Suprapubic skin (tissue), 4 donors: ENCODE data around the gene KAZN. TPM values are rescaled to one million over a fixed set of nuclear protein-coding genes. Genes with fewer than 3 reads are reported as not detected.

Experiments used
- DNase-seq, 2 donors: peaks; one replicate each; pipeline ENCODE4 v3.0.0-alpha.2; 2019; ENCODE audit warnings: low spot score in 2 of 2
- H3K27ac ChIP-seq: fragments of 200-600 bp; sonication (generic); one replicate; pipeline ENCODE4 v1.5.1; 2019
- H3K27me3 ChIP-seq: fragments of 200-600 bp; sonication (generic); one replicate; pipeline ENCODE4 v1.5.1; 2019
- H3K36me3 ChIP-seq: fragments of 200-600 bp; sonication (generic); one replicate; pipeline ENCODE4 v1.5.1; 2019
- H3K4me1 ChIP-seq: fragments of 200-600 bp; sonication (generic); one replicate; pipeline ENCODE4 v1.5.1; 2019
- H3K4me3 ChIP-seq: fragments of 200-600 bp; sonication (generic); one replicate; pipeline ENCODE4 v1.5.1; 2019; ENCODE audit warnings: mild to moderate bottlenecking
- H3K9me3 ChIP-seq: fragments of 200-600 bp; sonication (generic); one replicate; pipeline ENCODE4 v1.5.1; 2019
- EP300 ChIP-seq: sonication (generic); formaldehyde crosslinking; IDR thresholded peaks from one replicate; pipeline ENCODE4 v1.6.1; 2017; ENCODE audit warnings: antibody characterized with exemption
- POLR2A ChIP-seq, 2 donors: fragments of 450-650 bp; IDR thresholded peaks; one replicate each; pipeline ENCODE4 v1.6.1; 2017; ENCODE audit warnings: antibody characterized with exemption in 2 of 2, mild to moderate bottlenecking in 2 of 2, moderate library complexity in 2 of 2
- POLR2AphosphoS5 ChIP-seq, 3 donors: sonication (generic); formaldehyde crosslinking; IDR thresholded peaks; one replicate each; pipeline ENCODE4 v1.6.1; 2017; ENCODE audit warnings: antibody characterized with exemption in 3 of 3
- WGBS: methylation state at CpG from one replicate; pipeline ENCODE4 v1.1.5; 2018; 5-methylcytosine and 5-hydroxymethylcytosine counted together
- total RNA-seq, 4 donors: library from RNA; depleted of rRNA; stranded (reverse); fragments of >200 nt; gene quantifications; one replicate each; pipeline ENCODE4 v1.1.0, GENCODE V29; 2016
- TF ChIP-seq, protein P1 (sequence below), 2 donors: fragments of 200-600 bp in 1 of 2; fragments of 450-650 bp in 1 of 2; sonication (generic) in 1 of 2; IDR thresholded peaks; one replicate each; pipeline ENCODE4 v1.5.1; 2016 to 2019; ENCODE audit warnings: antibody characterized with exemption in 2 of 2, mild to moderate bottlenecking in 1 of 2, moderate library complexity in 1 of 2

KAZN gene
- total RNA-seq, 4 donors from 2014 or later, result 29.2 to 37.5 (median 31.7) TPM

DNA sequence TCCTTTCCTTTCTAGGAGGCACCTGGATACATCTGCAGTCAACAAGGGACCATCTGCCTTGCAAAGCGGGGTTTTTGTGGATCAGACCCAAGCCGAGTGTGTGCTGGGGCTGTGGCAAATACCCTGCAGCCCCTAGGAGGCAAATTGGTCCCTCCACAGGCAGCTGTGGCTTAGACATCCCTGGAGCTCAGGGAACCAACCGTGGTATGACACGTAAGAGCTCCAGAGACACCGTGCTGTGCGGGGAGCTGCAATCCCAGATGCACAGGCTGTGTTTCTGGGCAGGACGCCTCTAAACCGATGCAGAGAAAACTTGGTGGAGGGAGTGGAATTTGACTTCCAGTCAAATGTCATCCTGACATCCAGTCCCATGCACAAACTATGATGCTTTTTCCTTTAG is 141.5 kb downstream of the KAZN start:
- WGBS, result 73% methylated on average over 7 of the region's 8 CpGs
- H3K36me3 ChIP-seq, result no peaks in the 10 kb centered on the region
- H3K27ac ChIP-seq, result no peak overlapping the region
- peaks cover 9% of the 10 kb centered on the region for H3K27me3 ChIP-seq
- DNase-seq, result no peak
- H3K4me1 ChIP-seq, result peaks cover 24% of the 10 kb centered on the region
- TF ChIP-seq EP300, result no peak
- TF ChIP-seq, protein P1, sequence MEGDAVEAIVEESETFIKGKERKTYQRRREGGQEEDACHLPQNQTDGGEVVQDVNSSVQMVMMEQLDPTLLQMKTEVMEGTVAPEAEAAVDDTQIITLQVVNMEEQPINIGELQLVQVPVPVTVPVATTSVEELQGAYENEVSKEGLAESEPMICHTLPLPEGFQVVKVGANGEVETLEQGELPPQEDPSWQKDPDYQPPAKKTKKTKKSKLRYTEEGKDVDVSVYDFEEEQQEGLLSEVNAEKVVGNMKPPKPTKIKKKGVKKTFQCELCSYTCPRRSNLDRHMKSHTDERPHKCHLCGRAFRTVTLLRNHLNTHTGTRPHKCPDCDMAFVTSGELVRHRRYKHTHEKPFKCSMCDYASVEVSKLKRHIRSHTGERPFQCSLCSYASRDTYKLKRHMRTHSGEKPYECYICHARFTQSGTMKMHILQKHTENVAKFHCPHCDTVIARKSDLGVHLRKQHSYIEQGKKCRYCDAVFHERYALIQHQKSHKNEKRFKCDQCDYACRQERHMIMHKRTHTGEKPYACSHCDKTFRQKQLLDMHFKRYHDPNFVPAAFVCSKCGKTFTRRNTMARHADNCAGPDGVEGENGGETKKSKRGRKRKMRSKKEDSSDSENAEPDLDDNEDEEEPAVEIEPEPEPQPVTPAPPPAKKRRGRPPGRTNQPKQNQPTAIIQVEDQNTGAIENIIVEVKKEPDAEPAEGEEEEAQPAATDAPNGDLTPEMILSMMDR (IDR thresholded peaks at IDR 0.05), result no peak
- TF ChIP-seq POLR2A (IDR thresholded peaks at IDR 0.05), result no peak
- no peak for TF ChIP-seq POLR2AphosphoS5 (IDR thresholded peaks at IDR 0.05)
- H3K9me3 ChIP-seq, result no peaks in the 10 kb centered on the region
- H3K4me3 ChIP-seq, result no peak overlapping the region

DNA sequence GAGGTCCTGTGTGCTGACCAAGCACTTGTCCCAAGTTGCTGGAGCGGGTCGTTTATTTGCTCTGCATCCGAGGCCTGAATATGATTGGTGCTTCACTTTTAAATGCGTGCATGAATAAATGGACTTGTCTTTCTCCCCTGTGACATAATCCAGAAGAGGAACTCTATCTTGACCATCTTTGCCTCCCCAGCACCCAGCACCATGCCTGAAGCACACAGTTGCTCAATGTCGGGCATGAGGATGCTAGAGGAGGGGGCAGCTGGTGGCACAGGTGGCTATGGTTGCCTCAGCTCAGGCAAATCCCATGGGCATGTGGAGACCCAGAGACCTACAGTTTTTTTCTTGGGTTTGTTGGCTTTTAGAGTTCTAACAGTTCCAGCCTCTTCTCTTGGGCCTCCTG is 142.6 kb downstream of the KAZN start:
- Histone ChIP-seq H3K36me3 (no peaks in the 10 kb centered on the region), H3K4me3 (no peak overlapping the region), H3K27me3 (peaks cover 9% of the 10 kb centered on the region), H3K9me3 (no peaks in the 10 kb centered on the region), H3K27ac (no peak overlapping the region), H3K4me1 (peaks cover 24% of the 10 kb centered on the region)
- WGBS, result 98% methylated on average over 5 of the region's 5 CpGs
- TF ChIP-seq, protein P1 (IDR thresholded peaks at IDR 0.05), result no peak
- no peak for TF ChIP-seq POLR2AphosphoS5 (IDR thresholded peaks at IDR 0.05)
- TF ChIP-seq EP300, result no peak
- TF ChIP-seq POLR2A (IDR thresholded peaks at IDR 0.05), result no peak
- no peak for DNase-seq

DNA sequence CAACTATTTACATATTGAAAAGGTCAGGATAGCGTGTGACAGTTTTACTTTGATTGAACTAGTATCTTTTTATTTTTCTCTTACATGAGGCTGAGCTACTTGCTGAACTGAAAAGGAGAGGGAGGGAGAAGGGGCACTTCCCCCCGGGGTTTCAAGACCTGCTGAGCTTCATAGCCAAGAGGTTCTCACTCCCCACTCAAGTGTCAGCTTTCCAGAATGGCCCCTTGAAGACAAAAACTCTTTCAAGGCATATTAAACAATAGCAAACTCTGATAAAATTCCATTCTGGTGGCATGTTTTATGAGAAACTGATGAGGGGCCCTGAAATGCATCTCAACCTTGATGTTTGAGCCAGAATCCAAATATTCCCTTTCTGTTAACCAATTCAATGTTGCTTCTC is 143.0 kb downstream of the KAZN start:
- no peaks in the 10 kb centered on the region for H3K36me3 ChIP-seq
- 68% methylated on average over 2 of the region's 2 CpGs for WGBS
- TF ChIP-seq, protein P1 (IDR thresholded peaks at IDR 0.05), result no peak
- TF ChIP-seq EP300 (no peak), POLR2AphosphoS5 (IDR thresholded peaks at IDR 0.05) (no peak), POLR2A (IDR thresholded peaks at IDR 0.05) (no peak)
- H3K27me3 ChIP-seq, result peaks cover 9% of the 10 kb centered on the region
- peaks cover 24% of the 10 kb centered on the region for H3K4me1 ChIP-seq
- no peaks in the 10 kb centered on the region for H3K9me3 ChIP-seq
- no peak overlapping the region for H3K4me3 ChIP-seq
- DNase-seq, result no peak
- H3K27ac ChIP-seq, result peak overlapping the region; percentile 49

DNA sequence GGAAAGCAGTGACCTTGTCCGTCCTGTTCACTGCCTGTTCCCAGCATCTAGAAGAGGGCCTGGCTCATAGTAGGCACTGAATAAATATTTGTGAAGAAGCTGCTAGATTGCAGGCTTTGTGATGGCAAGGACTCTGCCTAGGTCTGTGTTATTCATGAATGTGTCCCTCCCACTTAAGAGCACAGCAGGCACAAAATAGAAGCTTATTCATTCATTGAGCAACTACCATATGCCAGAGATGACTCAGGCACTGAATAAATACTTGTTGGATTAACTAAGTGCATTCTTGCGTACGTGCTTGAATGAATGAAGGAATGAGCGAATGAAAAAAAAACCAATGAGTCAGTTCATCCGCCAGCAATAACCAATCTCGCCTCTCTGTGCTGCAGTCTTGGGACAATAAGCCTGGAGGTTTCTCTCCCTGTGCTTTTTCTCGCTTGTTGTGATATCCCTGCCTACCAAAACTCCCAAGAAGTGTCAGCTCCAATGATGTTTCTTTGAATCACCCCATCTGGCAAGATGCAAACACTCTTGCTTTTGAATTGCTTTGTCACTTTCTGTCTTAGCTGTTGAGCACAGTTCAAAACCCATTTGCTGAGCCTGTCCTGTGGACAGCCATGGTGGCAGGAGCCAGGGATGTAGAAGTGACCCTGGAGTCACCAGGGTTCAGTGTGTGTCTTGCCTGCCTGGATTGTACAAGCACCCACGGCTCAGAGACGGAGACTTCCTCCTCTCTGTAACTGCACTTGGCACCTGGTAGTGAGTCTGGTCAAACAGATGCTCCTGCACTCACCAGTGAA is 143.9 kb downstream of the KAZN start:
- 40% methylated on average over 9 of the region's 9 CpGs for WGBS
- no peaks in the 10 kb centered on the region for H3K9me3 ChIP-seq
- H3K4me1 ChIP-seq, result peaks cover 24% of the 10 kb centered on the region
- peak overlapping the region; percentile 49 for H3K27ac ChIP-seq
- TF ChIP-seq POLR2AphosphoS5 (IDR thresholded peaks at IDR 0.05) (peak in 2 of 3 donors; percentile 20 to 75), EP300 (no peak)
- DNase-seq, result no peak
- H3K36me3 ChIP-seq, result no peaks in the 10 kb centered on the region
- H3K4me3 ChIP-seq, result no peak overlapping the region
- H3K27me3 ChIP-seq, result peaks cover 9% of the 10 kb centered on the region

DNA sequence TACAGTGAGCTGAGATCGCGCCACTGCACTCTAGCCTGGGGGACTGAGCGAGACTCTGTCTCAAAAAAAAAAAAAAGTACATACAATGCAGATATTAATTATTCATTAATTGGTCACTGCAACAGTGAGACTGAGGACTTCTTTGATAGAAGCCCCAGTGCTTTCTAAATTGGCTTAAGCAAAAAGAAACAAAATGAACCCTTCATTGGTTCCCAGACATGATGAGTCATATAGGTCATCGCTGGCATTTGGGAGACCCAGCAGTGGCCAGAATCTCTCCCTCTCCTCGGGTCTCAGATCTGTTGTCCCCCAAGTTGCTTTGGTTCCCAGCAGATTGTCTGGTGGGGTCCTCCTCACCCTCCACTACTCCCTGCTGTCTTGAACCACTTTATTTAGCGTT is 144.9 kb downstream of the KAZN start:
- Histone ChIP-seq H3K4me3 (no peak overlapping the region), H3K27me3 (peaks cover 9% of the 10 kb centered on the region), H3K4me1 (peaks cover 20% of the 10 kb centered on the region), H3K9me3 (no peaks in the 10 kb centered on the region), H3K27ac (no peak overlapping the region), H3K36me3 (no peaks in the 10 kb centered on the region)
- 93% methylated on average over 6 of the region's 6 CpGs for WGBS
- TF ChIP-seq POLR2AphosphoS5 (IDR thresholded peaks at IDR 0.05) (no peak), EP300 (no peak), POLR2A (IDR thresholded peaks at IDR 0.05) (no peak)
- TF ChIP-seq, protein P1 (IDR thresholded peaks at IDR 0.05), result no peak
- no peak for DNase-seq
